Stimulated activated CD4-positive, alpha-beta T cell treated with anti-CD3 and anti-CD28 coated beads, Interleukin-1b, Interleukin-23, amount 100 ng/mL, for 24 hours (primary cell): Measurements from ENCODE around the gene STXBP6.

Experiments
- DNase-seq, 4 experiments: peaks; one replicate each; pipeline ENCODE4 v3.0.0-alpha.2; 2020; ENCODE audit warnings: low read depth in 4 of 4, low spot score in 1 of 4

The STXBP6 gene

GRCh38 chr14:24889843-24890242 is 160.1 kb downstream of the STXBP6 start:
- DNase-seq, result no peak

GRCh38 chr14:24888532-24888931 is 161.4 kb downstream of the STXBP6 start:
- no peak for DNase-seq

- DNase-seq, result no peak
These were observed 162.2 kb downstream of the STXBP6 start for GRCh38 chr14:24887623-24888304.

- no peak for DNase-seq
These were observed 164.5 kb downstream of the STXBP6 start for GRCh38 chr14:24885410-24885913.

GRCh38 chr14:24883576-24883975 is 166.4 kb downstream of the STXBP6 start:
- DNase-seq, result no peak

- no peak for DNase-seq
These were observed 168.6 kb downstream of the STXBP6 start for GRCh38 chr14:24881116-24881893.

- DNase-seq, result no peak
These were observed 169.3 kb downstream of the STXBP6 start for GRCh38 chr14:24880689-24881088.

- DNase-seq, result no peak
These were observed 170.1 kb downstream of the STXBP6 start for GRCh38 chr14:24879661-24880386.

- no peak for DNase-seq
These were observed 173.0 kb downstream of the STXBP6 start for GRCh38 chr14:24876996-24877395.

GRCh38 chr14:24875991-24876878 is 173.7 kb downstream of the STXBP6 start:
- no peak for DNase-seq

GRCh38 chr14:24875203-24875838 is 174.6 kb downstream of the STXBP6 start:
- no peak for DNase-seq

- DNase-seq, result no peak
These were observed 175.3 kb downstream of the STXBP6 start for GRCh38 chr14:24874514-24875202.

- DNase-seq, result no peak
These were observed 176.4 kb downstream of the STXBP6 start for GRCh38 chr14:24873551-24873950.

- DNase-seq, result no peak
These were observed 178.8 kb downstream of the STXBP6 start for GRCh38 chr14:24870949-24871701.

- no peak for DNase-seq
These were observed 181.6 kb downstream of the STXBP6 start for GRCh38 chr14:24868389-24868788.

- DNase-seq, result no peak
These were observed 183.8 kb downstream of the STXBP6 start for GRCh38 chr14:24866067-24866639.

- DNase-seq, result no peak
These were observed 185.8 kb downstream of the STXBP6 start for GRCh38 chr14:24863968-24864684.

- DNase-seq, result no peak
These were observed 188.8 kb downstream of the STXBP6 start for GRCh38 chr14:24861083-24861630.
